Activated CD4-positive, alpha-beta T cell treated with anti-CD3 and anti-CD28 coated beads, Interleukin-2, amount 50 U/mL, for 24 hours (primary cell): ENCODE data around the gene SLFN11.
"Not testable (repeated sequence)": the region's sequence is repeated elsewhere in the genome, so short reads cannot be mapped to it uniquely, and the experiment has no call there.

Source experiments
- DNase-seq, 2 donors: peaks; one replicate each; pipeline ENCODE4 v3.0.0-alpha.2; 2020; ENCODE audit warnings: low read depth in 1 of 2, low spot score in 1 of 2

SLFN11 gene

DNA sequence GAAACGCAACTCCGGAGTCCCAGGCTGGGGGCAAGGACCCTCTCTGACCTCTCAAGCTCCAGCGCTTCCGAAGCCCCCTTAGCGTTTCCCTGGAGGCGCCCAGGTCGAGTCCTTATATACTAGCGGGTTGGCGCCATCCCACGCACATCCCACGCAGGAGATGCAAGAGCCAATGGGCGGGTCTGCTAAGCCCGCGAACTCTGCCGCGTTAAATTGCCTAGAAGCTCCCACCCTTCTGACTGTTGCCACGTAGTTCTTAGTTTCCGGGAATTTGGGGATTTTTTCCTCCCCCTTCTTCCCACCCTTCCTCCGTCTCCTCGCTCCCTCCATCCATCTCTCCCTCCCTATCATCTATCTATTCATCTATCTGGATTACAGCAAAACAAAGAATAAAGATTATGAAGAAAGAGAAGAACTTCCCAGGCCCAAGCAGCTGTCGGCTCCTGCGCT is at the start of gene SLFN11:
Gene SLFN11, minus strand, starts transcription at position 88 of the 450 bp plus-strand sequence. CDS start 9,814 bp downstream, outside the sequence.
- peak; percentile 80 to 81 for DNase-seq

- not testable (repeated sequence) for DNase-seq
These were observed 47.6 kb upstream of the SLFN11 start for GRCh38 chr17:35421069-35421468.

DNA sequence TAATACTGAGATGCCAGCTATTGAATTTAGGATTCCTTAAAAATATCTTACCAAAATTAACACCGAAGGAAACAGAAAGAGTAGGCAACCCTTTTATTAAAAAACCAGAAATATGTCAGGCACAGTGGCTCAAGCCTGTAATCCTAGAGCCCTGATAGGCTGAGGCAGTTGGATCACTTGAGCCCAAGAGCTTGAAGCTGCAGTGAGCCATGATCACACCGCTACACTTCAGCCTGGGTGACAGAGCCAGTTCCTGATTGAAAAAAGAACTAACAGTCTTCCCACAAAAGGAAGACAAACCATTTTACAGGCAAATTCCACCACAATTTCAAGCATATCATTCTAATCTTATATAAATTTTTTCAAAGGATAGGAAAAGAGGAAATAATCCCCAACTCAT is 43.2 kb upstream of the SLFN11 start:
- no peak for DNase-seq

DNA sequence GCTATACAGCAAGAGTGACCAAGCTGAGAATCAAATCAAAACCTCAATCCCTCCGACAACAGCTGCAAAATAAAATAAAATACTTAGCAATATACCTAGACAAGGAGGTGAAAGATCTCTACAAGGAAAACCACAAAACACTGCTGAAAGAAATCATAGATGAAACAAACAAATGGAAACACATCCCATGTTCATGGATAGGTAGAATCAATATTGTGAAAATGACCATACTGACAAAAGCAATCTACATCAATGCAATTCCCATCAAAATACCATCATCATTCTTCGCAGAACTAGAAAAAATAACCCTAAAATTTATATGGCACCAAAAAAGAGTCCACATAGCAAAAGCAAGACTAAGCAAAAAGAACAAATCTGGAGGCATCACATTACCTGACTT is 41.3 kb upstream of the SLFN11 start:
- DNase-seq, result not testable (repeated sequence)

- no peak for DNase-seq
These were observed 40.8 kb upstream of the SLFN11 start for GRCh38 chr17:35414247-35414646.

- DNase-seq, result no peak
These were observed 34.1 kb upstream of the SLFN11 start for GRCh38 chr17:35407531-35407930.

GRCh38 chr17:35406568-35406967 is 33.1 kb upstream of the SLFN11 start:
- no peak for DNase-seq

DNA sequence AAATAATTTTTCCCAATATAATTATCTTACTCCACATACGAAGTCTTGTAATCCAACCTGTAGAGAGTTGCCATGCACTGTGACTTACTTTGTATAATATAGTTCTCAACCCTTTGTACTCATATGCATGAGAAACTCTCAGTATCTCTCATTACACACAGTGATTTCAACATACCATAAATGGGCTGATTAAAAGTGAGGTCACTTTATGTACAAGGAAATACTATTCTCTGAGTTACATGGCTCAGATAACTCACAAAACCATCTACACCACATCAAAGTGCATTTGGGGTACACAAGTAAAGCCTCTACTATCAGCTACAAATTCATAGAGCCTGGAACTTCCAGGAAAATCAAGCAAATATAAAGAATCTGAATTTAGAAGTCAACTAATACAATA is 30.9 kb upstream of the SLFN11 start:
- DNase-seq, result no peak

GRCh38 chr17:35393783-35394182 is 20.4 kb upstream of the SLFN11 start:
- not testable (repeated sequence) for DNase-seq

DNA sequence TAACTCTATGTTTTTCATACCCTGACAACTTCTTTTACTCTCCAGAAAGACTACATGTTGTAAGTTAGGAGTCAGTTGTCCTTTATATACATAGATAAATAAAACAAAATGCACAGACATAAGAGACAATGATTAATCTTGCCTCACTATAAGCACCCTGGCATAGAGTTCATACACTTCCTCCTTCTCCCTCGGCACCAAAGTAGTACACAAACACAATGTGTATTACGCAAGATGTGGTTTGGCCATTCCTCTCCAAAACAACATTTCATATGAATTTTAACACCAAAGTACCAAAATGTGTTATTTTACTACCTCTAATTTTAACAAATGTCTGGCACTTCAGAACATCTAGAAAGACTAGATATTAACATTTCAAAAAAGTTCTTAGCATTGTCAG is 17.2 kb upstream of the SLFN11 start:
- DNase-seq, result no peak

DNA sequence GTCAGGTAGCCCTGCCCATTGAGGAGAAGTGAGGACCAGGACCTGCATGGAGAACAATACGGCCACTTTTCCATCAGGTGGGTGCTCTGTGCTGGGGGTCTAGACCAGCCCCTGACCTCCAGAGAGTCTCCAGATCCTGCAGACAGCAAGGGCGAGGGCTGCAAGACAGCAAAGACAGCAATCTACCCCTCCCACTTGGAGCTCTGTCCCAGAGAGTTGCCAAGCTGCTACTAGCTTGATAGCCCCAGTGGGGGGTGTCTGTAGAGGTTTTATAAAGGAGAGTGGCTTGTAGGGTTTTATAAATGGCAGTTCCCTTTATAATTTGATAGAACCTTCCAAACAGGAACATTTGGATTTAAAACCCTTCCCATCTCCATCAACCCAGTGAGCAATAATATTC is 16.7 kb upstream of the SLFN11 start:
- DNase-seq, result no peak

DNA sequence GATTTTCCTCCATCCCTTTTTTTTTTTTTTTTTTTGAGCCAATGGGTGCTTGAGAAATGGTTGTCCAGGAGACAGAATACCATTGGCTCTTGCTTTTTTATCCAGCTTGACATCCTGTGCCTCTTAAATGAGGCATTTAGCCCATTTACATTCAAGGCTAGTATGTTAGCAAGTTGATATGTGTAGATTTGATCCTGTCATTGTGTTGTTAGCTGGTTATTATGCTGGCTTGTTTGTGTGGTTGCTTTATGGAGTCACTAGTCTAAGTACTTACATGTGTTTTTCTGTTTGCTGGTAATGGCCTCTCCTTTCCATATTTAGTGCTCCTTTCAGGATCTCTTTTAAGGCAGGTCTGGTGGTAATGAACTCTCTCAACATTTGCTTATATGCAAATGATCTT is 14.1 kb upstream of the SLFN11 start:
- no peak for DNase-seq

GRCh38 chr17:35377706-35378105 is 4.3 kb upstream of the SLFN11 start:
- no peak for DNase-seq

DNA sequence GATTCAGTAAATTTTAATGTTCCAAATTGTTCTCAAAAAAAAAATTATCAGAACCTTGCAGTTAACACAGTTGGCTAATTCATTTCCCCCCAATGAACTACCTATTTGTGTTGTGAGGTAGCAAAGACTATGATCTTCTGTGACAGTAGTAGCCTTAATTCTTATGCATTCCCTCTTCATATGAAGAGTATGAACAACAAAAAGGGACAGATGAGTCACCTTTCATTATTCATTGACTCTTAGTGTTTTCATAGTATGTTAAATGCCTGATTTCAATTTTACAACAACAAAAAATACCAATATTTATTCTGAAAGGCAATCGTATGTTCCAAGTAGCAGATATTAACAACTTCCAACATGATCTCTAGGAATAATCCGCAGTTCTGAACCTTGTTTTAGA is 3.6 kb upstream of the SLFN11 start:
- DNase-seq, result no peak

GRCh38 chr17:35376245-35376644 is 2.8 kb upstream of the SLFN11 start:
- no peak for DNase-seq

GRCh38 chr17:35374766-35375344 is 1.4 kb upstream of the SLFN11 start:
- DNase-seq, result no peak

GRCh38 chr17:35373984-35374765 is 754 bp upstream of the SLFN11 start:
- peak; percentile 17 to 37 for DNase-seq

DNA sequence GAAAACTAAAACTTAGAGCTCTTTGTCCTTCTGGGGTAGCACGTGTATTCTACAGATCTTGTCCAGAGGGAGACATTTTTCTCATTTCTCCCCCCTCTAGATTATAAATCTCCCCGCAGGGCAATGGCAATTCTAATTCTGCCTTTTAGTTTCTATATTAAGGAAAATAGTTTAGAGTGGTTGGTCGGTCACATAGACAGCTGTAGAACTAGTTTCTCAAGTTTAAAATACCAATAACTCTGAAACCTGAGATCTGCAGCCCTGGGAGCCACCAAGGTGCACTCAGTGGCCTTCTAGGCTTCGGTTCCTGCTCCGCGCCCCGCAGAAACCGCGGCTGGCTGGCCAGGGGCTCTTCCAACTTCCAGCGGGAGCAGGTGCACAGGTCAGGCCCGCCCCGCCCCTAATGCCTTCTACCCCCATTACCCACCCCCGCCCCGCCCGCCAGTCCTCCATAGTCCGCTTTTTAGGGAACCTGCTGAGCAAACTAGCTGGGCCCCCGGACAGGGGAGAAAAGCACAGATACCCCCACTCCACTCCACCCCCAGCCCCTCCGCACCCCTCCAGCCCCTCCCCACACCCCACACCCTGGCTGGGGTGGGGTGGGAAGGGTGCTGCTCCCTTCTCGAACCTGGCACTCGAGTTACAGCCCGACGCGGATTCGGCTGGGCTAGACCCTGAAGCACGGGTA is 431 bp downstream of the SLFN11 start:
- no peak for DNase-seq

- no peak for DNase-seq
These were observed 1.5 kb downstream of the SLFN11 start for GRCh38 chr17:35371934-35372333.

GRCh38 chr17:35368081-35368830 is 5.2 kb downstream of the SLFN11 start:
- no peak for DNase-seq

DNA sequence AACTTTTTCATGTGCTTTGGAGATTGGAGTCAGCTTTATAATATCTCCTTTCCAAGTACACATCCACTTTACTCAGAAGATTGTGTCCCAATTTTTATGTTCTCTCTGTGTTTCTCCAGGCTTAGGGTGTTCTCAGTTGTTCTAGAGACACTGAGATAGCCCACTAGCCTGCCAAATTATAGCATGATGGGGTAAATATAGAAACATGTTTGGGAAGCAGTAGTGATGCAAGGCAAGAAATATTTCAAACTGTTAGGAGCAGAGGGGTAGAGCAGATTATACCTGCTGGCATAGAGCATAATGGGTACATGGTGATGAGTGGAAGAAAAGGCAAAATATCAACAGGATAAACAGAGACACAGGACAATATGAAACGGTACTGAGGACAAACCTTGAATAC is 12.4 kb downstream of the SLFN11 start:
- no peak for DNase-seq
